GM21717 (cell line): ENCODE results near the gene MEF2A.

Experiments
- ATAC-seq: cut with Tn5 transposase; IDR thresholded peaks from one replicate; pipeline ENCODE4 v1.9.1; 2021; ENCODE audit warnings: mild to moderate bottlenecking, moderate library complexity; ENCODE audit not compliant: unreplicated experiment

The MEF2A gene

DNA sequence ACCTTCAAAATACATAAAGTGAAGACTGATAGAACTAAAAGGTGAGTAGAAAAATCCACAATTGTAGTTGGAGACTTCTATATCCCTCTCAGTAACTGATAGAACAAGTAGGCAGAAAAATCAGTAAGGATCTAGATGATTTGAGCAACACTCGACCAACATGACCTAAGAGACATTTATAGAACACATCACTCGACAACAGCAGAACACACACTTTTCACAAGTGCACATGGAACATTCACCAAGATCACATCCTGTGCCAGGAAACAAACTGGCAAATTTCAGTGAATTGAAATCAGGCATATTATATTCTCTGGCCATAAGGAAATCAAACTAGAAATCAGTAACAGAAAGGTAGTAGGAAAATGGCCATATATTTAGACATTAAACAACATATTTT, 130.3 kb downstream of the MEF2A start:
- ATAC-seq, result no peak

DNA sequence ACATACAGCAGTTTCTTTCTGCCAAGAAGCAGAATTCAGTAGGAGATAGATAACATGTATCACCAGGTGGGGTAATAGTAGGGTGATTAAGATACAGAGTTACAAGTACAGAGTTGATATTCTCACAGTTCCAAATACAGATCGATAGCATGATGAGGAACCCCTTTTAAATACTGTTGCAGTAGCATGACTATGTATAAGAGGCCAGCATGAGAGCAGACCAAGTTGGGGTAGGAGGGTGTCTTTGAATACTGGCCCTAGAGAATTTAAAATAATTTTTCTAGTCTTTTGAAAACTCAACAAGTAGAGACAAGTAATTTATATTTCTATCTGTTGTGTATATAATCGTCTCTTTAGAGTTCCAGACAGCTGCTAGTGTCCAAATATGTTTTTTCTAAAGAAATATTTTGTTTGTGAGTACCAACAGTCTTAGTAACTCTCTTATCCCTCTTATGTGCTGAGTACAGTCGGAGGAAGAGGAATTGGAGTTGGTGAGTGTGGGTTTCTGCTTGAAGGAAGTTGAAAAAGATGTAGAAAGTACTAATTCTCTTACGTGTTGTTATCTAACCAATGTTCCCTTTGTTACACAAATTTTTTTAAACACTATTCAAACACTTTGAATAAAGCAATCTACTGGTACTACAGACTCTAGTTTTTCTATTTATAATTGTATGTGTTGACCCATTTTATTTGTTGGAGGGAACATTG, 137.3 kb downstream of the MEF2A start:
- peak; percentile 5 for ATAC-seq

DNA sequence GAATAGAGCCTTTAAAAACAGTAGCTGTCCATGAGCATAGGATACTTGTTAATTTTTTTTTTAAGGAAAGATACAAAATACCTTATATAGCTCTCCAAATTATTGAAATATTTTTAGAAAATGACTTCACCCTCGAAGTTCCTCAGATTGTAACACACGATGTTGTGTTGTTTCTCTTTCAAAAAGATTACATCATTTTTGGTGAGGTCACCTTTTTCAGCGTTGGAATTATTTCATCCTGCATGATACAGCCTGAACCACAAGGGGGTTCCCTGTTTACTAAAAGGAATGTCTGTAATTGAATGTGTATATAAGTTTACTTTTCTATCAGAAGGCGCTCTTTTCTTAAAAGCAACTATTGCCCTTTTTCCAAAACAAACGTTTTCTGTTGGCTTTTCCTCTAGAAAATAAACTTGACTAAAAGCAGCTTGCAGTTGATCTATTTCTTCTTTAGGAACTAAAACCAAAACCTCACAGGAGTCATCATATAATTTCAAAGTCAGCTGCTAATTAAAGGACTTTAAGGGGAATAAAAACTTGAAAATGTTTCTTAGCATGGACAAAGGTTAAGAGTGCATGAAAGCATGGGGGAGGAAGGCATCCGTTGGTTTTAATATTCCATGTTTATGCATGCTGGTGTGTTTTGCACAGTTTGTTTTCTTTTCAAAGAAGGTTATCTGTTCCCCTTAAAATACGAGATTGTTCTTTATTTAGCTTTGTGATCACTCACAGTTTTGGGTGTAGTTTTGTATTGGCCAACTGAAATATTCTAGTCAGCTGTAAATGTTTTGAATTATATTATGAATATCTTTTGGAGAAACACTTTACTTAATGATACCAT, 138.0 kb downstream of the MEF2A start:
- ATAC-seq, result peak; percentile 61

DNA sequence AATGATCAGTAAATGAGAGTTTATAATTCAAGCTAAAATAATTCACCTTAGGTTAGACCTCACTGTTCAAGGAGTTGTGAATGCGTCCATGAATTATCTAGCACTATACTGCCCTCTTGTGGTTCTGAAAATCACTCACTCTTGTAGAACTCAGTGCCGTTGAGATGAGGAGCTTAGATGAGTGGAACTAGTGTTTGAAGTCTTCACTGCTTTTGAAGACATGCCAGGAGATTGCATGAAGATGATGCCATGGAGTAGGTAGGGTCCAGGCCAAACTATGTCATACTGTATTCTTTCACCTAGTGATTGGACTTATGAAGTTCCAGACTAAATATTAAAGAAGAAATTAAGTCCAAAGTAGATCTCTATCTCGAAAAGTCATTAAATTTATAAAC, 138.7 kb downstream of the MEF2A start:
- ATAC-seq, result peak; percentile 44

DNA sequence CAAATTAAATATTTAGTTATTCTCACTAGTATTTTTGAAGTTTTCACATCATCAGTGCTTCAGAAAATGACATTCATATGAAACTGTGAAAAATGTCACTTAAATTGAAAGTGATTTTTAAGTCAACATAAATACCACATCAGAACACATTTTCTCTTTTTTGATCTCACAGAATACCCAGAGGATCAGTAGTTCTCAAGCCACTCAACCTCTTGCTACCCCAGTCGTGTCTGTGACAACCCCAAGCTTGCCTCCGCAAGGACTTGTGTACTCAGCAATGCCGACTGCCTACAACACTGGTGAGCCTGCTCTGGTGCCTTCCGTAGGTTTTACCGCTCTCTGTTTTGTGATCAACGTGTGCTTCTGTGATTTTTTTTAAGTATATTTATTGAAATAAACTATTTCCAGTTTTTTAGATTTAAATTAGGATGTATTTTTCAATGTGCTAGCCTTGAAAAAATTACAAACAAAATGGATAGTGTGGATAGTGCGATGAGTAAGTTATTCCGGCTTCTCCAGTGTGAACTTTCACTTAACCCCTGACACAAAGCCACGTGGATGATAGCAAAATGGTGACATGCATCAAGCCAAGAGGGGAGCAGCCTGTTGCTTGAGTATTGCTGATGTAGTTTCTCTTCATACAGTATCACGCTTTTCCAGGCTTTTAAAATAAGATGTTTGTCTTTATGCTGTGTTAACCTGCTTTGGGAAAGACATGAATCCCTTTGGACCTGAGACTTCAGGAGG, 140.9 kb downstream of the MEF2A start:
- ATAC-seq, result no peak

DNA sequence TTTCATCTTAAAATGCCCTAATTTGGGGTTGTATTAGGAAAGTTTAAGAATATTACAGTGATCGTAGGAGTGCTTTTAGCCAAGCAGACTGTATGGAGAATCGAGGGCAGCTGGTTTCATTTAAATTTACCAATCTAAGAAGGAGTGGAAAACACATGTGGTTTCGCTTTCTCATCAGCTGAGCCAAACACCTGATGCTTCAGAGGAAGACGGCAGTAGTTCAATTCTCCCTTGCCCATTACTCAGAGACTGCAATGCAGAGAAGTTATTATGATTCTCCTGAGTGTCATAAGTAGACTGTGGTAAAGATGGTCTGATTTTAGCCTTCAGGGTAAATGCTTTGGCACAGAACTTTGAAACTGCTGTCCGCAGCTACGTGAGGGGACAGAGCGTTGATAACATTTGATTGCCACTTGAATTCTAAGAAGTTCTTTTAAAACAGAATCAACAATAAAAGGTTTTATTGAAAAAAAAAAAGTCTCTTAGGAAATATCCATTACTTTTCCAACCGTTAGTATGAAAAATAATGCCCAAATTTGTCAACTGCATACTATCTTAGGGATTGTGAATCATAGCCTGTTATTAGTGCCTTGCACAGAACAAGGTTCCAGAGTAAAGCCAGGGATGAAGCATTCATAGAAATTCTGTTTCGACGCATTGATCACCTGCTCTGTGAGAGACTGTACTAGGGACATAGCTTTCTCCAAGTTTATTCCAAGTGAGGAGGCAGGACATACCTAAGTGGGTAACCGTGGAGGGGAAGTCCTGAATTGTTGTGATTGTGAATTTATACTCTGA, 141.9 kb downstream of the MEF2A start:
- ATAC-seq, result no peak

DNA sequence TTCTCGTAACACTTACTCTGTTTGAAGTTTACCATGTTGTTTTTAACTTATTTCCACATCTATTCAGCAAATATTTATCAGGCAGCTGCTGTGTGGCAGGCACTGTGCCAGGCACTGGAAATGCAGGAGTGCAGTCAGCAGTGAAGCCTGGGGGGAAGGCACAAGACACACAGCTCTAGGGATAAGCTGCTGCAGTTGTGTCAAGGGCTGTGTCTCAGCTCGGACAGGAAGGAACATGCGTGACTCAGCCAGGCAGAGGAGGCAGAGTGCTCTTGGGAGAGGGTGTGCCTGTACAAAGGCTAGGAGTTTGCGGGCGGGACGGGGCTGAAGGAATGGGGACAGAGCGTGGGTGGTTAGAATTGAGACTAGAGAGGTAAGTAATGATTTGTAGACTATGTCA, 142.8 kb downstream of the MEF2A start:
- no peak for ATAC-seq

DNA sequence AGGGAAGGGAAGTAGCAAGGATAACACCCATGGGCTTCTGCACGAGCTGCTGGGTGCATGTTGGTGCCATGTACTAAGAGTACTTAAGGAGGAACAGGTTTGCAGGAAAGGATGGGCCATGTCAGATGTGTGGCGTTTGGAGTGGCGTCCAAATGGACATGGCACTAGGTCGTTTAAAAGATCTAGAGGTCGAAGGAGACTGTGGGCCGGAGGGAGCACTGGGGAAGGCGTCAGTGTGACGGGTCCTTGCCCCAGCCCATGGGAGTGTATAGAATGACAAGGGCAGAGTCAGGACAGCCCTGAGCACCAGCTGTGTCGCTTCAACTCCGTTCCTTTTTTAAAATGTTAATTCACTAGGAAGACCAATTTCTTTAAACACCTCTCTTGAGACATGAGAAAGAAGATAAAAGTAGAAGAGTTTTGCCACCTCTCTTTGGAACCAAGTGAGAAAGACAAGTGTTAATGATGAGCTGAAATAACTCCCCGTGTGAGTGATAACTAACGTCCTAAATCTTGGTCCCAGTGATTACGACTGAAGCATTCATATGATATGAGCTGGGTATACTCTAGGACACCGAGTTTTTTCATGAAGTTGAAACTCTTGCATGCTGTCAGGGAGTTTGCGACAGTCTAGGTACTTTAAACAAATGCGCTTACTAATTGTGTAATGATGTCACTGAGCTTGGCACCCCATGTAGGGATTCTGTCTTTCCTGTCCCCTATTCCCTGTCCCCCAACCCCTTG, 143.6 kb downstream of the MEF2A start:
- ATAC-seq, result no peak

DNA sequence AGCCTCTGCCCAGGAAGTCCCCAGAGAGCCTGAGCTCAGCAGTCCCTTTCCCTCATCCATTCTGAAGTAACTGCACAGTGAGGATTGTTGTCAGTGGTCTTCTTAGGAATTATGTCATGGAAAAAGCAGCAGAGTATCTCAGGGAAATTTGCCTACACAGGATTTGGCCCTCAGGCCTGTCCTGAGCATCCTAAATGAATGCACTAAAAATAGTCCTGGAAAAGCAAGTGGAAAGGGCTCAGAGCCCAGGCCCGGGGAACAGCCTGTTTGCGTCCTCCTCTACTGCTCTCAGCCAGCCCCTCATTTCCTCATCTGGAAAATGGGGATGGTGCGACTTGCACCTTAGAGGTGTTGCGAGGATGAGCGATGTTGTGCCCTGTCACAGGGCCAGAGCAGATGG, 145.8 kb downstream of the MEF2A start:
- ATAC-seq, result no peak

DNA sequence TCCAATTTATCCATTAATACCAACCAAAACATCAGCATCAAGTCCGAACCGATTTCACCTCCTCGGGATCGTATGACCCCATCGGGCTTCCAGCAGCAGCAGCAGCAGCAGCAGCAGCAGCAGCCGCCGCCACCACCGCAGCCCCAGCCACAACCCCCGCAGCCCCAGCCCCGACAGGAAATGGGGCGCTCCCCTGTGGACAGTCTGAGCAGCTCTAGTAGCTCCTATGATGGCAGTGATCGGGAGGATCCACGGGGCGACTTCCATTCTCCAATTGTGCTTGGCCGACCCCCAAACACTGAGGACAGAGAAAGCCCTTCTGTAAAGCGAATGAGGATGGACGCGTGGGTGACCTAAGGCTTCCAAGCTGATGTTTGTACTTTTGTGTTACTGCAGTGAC, 146.6 kb downstream of the MEF2A start:
- ATAC-seq, result no peak

DNA sequence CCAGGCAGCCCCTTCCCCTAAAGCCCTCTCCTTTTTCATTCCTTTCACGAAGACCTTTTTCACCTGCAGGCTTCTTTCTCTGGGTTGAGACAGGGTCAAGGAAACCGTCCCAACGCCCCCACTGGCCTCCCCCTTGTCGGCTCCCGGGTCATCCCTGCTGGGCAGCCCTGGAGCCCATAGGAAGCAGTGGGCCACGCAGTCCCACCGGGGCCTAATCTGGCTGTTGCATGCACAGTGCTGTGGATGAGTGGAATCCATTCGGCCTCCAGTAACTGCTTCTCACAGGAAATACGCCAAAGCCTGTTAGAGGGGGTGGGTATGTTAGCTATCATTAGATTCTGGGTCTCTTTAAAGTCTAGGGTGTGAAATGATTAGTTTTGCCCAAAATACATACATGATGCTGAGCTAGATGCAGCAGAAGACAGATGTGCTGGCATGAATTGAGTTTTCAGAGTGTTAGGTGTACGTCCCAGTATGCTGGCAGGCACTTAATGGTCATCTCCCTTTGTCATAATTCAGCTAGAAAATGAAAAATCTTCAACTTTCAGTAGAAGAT, 150.8 kb downstream of the MEF2A start:
- no peak for ATAC-seq

DNA sequence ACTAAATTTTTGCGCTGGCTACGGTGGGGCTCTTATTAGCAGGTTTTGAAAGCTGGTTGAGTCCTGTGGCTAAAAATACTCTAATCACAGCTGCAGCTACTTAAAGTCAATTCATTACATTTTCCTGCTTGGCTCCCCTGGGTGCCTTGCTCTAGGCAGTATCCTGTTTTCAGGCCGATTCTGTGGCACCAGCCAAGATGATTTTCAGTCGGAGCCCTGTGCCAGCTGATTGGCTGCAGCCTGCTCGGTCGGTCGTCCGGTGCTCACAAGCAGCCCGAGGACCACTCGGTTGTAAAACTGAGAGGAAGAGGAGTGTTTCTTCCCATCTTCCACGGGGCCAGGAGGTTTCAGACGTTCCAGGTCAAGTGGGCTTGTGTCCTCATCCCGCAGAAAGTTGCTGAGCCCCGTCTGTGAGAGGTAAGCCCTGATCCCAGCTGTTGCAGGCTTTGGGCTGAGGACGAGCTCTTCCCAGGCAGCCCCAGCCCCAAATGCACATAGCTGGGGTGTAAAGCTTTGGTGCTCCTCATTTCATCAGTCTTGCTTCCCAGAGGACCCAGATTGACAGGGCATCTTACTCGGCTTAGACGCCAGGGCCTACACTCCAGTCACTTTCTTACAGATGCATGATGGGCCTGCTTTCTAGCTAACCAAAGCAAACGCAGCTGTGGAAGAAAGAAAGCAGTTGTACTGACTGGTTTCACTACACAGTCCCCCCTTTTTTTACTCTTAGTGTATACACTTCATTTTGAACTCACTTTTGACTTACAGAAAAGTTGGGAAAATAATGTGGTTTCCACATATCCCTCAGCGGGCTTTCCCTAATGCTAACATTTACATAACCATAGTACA, 151.6 kb downstream of the MEF2A start:
- peak; percentile 42 for ATAC-seq

DNA sequence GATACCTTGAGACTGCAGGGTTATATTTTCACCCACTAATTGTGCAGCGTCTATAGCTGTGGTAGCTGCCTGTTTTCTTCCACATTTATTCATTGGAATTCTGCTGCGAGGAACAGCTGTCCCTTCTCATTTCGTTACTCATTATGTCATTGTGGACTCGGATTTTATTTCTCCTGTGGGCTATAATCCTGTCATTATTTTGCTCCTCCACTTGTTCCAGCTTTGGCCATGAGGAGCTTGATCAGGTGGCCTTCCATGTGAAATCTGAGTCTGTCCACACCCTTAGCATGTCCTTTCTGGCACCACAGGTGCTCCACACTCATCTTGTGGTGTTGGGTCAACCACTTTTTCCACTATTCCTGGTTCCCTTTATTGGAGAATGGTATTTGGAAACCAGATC, 152.6 kb downstream of the MEF2A start:
- no peak for ATAC-seq

DNA sequence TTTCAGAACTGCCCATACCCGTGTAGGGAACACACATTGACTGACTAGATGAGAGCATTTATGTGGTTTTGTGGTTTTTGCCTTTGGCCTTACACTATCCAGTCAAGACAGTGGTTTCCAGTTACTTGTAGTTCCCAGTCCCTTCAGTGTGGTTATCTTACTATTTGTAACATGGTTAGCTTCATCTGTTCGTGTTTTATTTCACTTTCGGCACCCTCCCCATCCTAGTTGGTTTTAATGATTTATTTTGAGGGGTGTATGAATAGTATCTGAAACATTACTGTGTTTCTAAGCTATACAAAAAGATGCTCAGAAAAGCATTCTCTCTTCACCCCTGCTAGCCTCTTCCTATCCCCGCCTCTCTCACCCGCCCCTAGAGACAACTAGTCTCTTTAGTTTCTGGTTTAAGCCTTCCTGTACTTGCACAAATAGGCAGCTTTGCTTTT, 153.3 kb downstream of the MEF2A start:
- peak; percentile 84 for ATAC-seq

DNA sequence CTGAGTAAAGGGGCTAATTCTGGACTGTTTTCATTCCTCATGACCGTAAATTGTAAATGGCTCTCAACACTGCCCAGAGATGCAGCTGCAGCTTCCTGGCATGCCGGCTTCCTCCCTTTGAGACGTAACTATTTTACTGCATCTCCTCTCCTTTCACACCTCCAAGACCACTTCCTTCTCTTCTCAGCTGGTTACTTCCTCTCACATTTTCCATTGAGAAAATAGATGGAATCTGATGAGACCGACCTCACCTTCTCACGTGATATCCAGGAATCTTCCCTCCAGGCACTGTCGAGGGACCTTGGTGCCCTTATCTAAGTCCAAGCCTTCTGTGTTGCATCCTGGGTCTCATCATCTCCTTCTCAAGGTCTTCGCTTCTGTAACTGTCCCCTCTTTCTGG, 154.7 kb downstream of the MEF2A start:
- ATAC-seq, result no peak

DNA sequence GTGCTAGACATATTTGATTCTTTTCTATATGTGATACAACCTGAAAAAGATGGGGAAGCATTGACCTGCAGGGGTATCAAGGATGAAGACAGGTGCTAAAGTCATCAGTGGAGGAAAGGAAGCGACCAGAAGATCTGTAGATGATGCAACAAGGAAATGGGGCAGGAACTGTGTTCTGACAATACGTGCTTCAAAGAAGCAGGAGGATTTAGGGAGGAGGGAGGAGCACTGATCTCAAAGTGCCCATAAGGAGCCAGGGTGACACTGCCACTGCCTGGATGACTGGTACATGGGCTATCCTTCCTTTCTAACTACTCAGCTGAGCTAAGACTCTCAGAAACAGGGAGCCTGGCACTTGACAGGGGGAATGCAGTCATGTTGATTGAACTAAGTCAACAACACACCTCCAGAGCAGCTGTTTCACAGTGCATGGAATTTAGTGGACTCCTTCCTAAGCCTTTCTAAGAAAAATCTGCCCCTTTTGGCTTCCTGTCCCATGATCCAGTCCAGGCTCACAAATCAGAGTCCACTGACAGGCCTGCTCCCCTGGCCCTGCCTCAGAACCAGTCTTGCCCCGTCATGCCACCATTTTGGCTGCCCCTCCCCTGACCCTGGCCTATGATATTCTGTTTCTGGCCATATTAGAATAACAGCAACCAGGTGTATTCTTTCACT, 155.5 kb downstream of the MEF2A start:
- ATAC-seq, result no peak

DNA sequence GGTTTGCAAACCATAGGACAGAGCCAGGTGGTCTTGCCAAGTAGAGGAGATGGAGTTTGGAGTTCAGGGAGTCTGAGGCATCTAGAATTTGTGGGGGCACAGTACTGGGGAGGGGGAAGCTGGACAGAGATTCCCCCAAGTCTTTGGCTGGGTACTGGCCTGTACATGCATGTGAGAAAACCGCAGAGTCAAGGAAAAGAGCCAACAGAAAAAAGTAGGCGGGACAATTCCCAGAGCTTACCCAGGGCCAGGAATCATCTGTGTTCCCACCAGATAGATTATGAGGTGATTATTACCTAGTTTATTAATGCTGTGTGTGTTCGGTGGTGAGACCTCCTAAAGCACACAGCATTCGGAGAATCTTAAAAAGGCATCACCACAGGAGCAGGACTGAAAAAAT, 156.1 kb downstream of the MEF2A start:
- no peak for ATAC-seq

DNA sequence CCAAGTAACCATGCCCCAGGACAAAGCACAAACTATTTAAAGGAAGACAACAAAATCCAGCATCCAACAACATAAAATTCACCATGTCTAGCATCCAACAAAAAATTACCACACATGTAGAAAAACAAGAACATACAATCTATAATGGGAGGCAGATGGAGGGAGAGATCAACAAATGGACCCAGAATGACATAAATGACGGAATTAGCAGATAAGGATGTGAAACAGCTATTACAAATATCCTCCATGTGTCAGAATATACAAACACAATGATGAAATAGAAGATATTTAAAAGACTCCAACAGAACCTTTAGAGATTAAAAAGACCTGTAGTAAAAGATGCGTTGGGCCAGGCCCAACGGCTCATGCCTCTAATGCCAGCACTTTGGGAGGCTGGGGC, 156.6 kb downstream of the MEF2A start:
- ATAC-seq, result no peak
